Measurements from ENCODE around the gene SERPINA12.
"Not testable (repeated sequence)": the region's sequence is repeated elsewhere in the genome, so short reads cannot be mapped to it uniquely, and the experiment has no call there.

The SERPINA12 gene

GRCh38 chr14:94483071-94483451, 26.2 kb downstream of the SERPINA12 start:
- no peak overlapping the region for H2AFZ ChIP-seq (ENCODE audit: low read depth)
- H3K4me2 ChIP-seq = no peak overlapping the region
- H3K27me3 ChIP-seq (ENCODE audit: insufficient read depth, low read depth) = no peaks in the 10 kb centered on the region
- H3K27ac ChIP-seq = no peak overlapping the region
- no peaks in the 10 kb centered on the region for H4K20me1 ChIP-seq (ENCODE audit: insufficient read depth)
- TF ChIP-seq CTCF (conservative IDR thresholded peaks at IDR 0.05; ENCODE audit: low read depth, low read length) = no peak
- no peaks in the 10 kb centered on the region for H3K79me2 ChIP-seq (ENCODE audit: insufficient read depth, low read depth)
- H3K4me3 ChIP-seq (IDR thresholded peaks at IDR 0.05; ENCODE audit: insufficient read depth, low read depth, low read length) = no peak overlapping the region
- H3K36me3 ChIP-seq (ENCODE audit: insufficient read depth) = no peaks in the 10 kb centered on the region
- H3K9ac ChIP-seq = no peak overlapping the region
- H3K4me1 ChIP-seq (ENCODE audit: low read depth, poor library complexity, severe bottlenecking) = no peaks in the 10 kb centered on the region

- not testable (repeated sequence) for H3K27ac ChIP-seq, H3K9ac ChIP-seq, H3K4me2 ChIP-seq
These were observed 26.9 kb downstream of the SERPINA12 start for GRCh38 chr14:94482132-94483070.

GRCh38 chr14:94481468-94482131, 27.7 kb downstream of the SERPINA12 start:
- Histone ChIP-seq H3K9ac (no peak overlapping the region), H3K4me1 (ENCODE audit: low read depth, poor library complexity, severe bottlenecking) (no peaks in the 10 kb centered on the region), H3K4me3 (IDR thresholded peaks at IDR 0.05; ENCODE audit: insufficient read depth, low read depth, low read length) (no peak overlapping the region), H4K20me1 (ENCODE audit: insufficient read depth) (no peaks in the 10 kb centered on the region), H2AFZ (ENCODE audit: low read depth) (no peak overlapping the region), H3K27ac (no peak overlapping the region), H3K79me2 (ENCODE audit: insufficient read depth, low read depth) (no peaks in the 10 kb centered on the region), H3K36me3 (ENCODE audit: insufficient read depth) (no peaks in the 10 kb centered on the region), H3K4me2 (no peak overlapping the region), H3K27me3 (ENCODE audit: insufficient read depth, low read depth) (no peaks in the 10 kb centered on the region)
- TF ChIP-seq CTCF (conservative IDR thresholded peaks at IDR 0.05; ENCODE audit: low read depth, low read length) = no peak

More at GRCh38 chr14:94482132-94483070, 26.9 kb downstream of the SERPINA12 start:
- H3K27me3 ChIP-seq (ENCODE audit: insufficient read depth, low read depth); H3K4me1 ChIP-seq (ENCODE audit: low read depth, poor library complexity, severe bottlenecking); H3K79me2 ChIP-seq (ENCODE audit: insufficient read depth, low read depth); H2AFZ ChIP-seq (ENCODE audit: low read depth); H3K36me3 ChIP-seq (ENCODE audit: insufficient read depth); H3K4me3 ChIP-seq (IDR thresholded peaks at IDR 0.05; ENCODE audit: insufficient read depth, low read depth, low read length); H4K20me1 ChIP-seq (ENCODE audit: insufficient read depth): not testable (repeated sequence)

GRCh38 chr14:94480809-94481208, 28.5 kb downstream of the SERPINA12 start:
- no peak for TF ChIP-seq CTCF (conservative IDR thresholded peaks at IDR 0.05; ENCODE audit: low read depth, low read length)
- Histone ChIP-seq H3K4me3 (IDR thresholded peaks at IDR 0.05; ENCODE audit: insufficient read depth, low read depth, low read length) (no peak overlapping the region), H3K36me3 (ENCODE audit: insufficient read depth) (no peaks in the 10 kb centered on the region), H3K27ac (no peak overlapping the region), H3K4me2 (no peak overlapping the region), H3K27me3 (ENCODE audit: insufficient read depth, low read depth) (no peaks in the 10 kb centered on the region), H3K4me1 (ENCODE audit: low read depth, poor library complexity, severe bottlenecking) (no peaks in the 10 kb centered on the region), H2AFZ (ENCODE audit: low read depth) (no peak overlapping the region), H4K20me1 (ENCODE audit: insufficient read depth) (no peaks in the 10 kb centered on the region), H3K79me2 (ENCODE audit: insufficient read depth, low read depth) (no peaks in the 10 kb centered on the region), H3K9ac (no peak overlapping the region)

Data from KMS-11 (cell line).